Activated naive CD4-positive, alpha-beta T cell treated with anti-CD3 and anti-CD28 coated beads for 36 hours (primary cell): ENCODE data around the gene AMBRA1. TPM values are rescaled to one million over a fixed set of nuclear protein-coding genes. Genes with fewer than 3 reads are reported as not detected.

ENCODE experiments used
- CTCF ChIA-PET: fragments of 350-600 bp; sonication (Branson Sonifier 250); formaldehyde crosslinking; loops from one replicate; lab custom pipeline; 2021; ENCODE audit warnings: antibody characterized with exemption; lab: Charles Lee
- DNase-seq: peaks from one replicate; pipeline ENCODE4 v3.0.0-alpha.2; 2020
- H3K27ac Mint-ChIP-seq: one replicate; pipeline ENCODE4 v1.8.0; 2021; ENCODE audit warnings: mild to moderate bottlenecking, mixed read lengths
- H3K27me3 Mint-ChIP-seq: one replicate; pipeline ENCODE4 v1.8.0; 2021; ENCODE audit warnings: low read depth, mixed read lengths
- H3K36me3 Mint-ChIP-seq: one replicate; pipeline ENCODE4 v1.8.0; 2021; ENCODE audit warnings: low read depth, mixed read lengths
- H3K4me1 Mint-ChIP-seq: one replicate; pipeline ENCODE4 v1.8.0; 2021; ENCODE audit warnings: low read depth, mixed read lengths
- H3K4me3 Mint-ChIP-seq: one replicate; pipeline ENCODE4 v1.8.0; 2021; ENCODE audit warnings: mild to moderate bottlenecking, moderate library complexity, mixed read lengths
- H3K9me3 Mint-ChIP-seq: one replicate; pipeline ENCODE4 v1.8.0; 2021; ENCODE audit warnings: mixed read lengths
- intact Hi-C: fragments of 100-400 bp; cut with micrococcal nuclease; formaldehyde crosslinking; loops from one replicate; pipeline ENCODE4 v1.15.1; 2023
- total RNA-seq, 2 experiments: library from RNA; stranded (reverse); gene quantifications; one replicate each; pipeline ENCODE4 v1.2.3, GENCODE V29; 2021

The AMBRA1 gene
- total RNA-seq, 2 experiments from 2014 or later = 19.0 to 23.1 TPM

DNA sequence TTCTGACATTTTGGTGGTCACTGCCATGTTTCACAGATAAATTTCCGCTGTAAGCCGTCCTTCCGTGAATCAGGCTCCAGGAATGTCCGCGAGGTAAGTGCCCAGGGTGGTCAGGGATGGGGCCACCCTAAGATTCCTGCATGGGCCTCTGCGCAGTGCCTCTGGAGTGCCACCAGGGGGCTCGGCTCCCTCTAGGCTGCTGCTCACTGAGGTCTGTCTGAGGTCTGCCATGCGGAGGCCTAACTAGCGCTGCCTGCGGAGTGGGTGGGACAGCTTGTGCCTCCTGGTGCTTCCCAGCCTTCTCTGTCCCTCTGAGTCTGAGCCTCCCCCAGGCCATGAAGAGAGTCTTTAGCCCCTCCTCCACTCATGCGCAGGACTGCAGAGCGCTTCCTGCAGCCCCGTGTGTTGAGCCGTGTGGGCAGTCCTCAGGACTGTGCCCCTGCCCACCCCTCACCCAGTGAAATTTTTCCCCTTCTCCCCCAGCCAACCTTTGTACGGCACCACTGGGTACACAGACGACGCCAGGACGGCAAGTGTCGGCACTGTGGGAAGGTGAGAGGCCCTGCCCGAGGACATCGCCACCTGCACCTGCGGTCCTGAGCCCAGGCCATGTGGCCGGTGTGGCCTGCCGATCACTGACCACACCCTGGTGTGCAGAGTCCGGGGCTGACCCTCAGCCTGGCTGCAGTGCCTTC, 224.2 kb downstream of the AMBRA1 start:
- H3K27me3 Mint-ChIP-seq = no peaks in the 10 kb centered on the region
- intact Hi-C loops = no loop called here
- peak; percentile 66 for DNase-seq
- H3K4me3 Mint-ChIP-seq = no peak overlapping the region
- H3K9me3 Mint-ChIP-seq = no peaks in the 10 kb centered on the region
- H3K27ac Mint-ChIP-seq = no peak overlapping the region
- CTCF ChIA-PET = interaction anchor here (0.7 to 15.3 kb wide), 7 partner anchors 9 to 147 kb away, joined by 3 to 368 read pairs (median 4); partner anchors contain the start of gene DGKZ
- peaks cover 14% of the 10 kb centered on the region for H3K4me1 Mint-ChIP-seq
- peaks cover 15% of the 10 kb centered on the region for H3K36me3 Mint-ChIP-seq

DNA sequence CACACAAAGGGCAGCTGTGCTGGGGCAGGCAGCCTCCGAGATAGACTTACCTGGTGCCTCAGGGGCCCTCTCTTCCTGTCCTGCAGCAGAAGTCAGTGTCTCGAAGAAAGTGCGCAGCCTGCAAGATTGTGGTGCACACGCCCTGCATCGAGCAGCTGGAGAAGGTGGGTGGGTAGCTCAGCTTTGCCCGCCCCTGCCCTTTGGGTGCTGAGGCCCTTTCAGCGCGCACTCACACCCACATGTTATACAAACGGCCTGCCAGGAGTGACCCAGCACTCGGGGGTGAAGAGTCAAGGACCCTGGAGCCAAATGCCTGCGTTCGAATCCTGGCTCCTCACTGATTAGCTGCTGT, 225.9 kb downstream of the AMBRA1 start:
- Mint-ChIP-seq H3K9me3 (no peaks in the 10 kb centered on the region), H3K27ac (peak overlapping the region; percentile 80), H3K27me3 (no peaks in the 10 kb centered on the region), H3K4me1 (peaks cover 24% of the 10 kb centered on the region), H3K4me3 (no peak overlapping the region), H3K36me3 (peaks cover 14% of the 10 kb centered on the region)
- intact Hi-C loops = loop anchor here (1.0 kb wide), 4 partner anchors 16 to 170 kb away; no protein-coding TSS in a partner anchor
- CTCF ChIA-PET = interaction anchor here (0.9 to 15.3 kb wide), 9 partner anchors 9 to 129 kb away, joined by 3 to 368 read pairs (median 8); partner anchors contain the start of gene DGKZ
- no peak for DNase-seq

DNA sequence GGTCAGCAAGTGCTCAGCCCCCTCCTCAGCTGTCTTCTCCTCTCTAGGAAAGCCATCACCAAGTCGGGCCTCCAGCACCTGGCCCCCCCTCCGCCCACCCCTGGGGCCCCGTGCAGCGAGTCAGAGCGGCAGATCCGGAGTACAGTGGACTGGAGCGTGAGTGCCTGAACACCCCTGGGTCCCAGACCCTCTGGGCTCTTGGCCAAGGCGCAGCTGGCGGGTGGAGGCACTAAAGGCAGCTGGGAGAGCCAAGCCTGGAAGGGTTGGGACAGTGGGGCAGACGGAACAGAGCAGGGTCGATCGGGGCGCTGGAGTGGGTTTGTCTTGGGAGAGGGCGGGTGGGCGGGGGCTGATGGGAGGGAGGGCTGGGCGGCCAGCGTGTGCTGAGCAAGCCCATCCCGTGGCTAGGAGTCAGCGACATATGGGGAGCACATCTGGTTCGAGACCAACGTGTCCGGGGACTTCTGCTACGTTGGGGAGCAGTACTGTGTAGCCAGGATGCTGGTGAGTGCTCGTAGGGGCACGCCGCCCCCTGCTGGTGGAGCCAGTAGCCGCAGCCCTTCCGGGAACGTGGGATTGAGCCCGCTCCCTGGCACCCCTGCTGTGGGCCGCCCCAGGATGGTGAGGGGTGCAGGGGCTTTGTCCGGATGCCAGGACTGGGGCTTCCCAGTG, 226.4 kb downstream of the AMBRA1 start:
- peak; percentile 85 for DNase-seq
- Mint-ChIP-seq H3K27ac (peak overlapping the region; percentile 80), H3K4me3 (no peak overlapping the region), H3K9me3 (no peaks in the 10 kb centered on the region), H3K27me3 (no peaks in the 10 kb centered on the region), H3K36me3 (peaks cover 16% of the 10 kb centered on the region), H3K4me1 (peaks cover 29% of the 10 kb centered on the region)
- intact Hi-C loops = loop anchor here (1.0 kb wide), 4 partner anchors 15 to 171 kb away; no protein-coding TSS in a partner anchor
- CTCF ChIA-PET = interaction anchor here (0.9 to 15.3 kb wide), 12 partner anchors 9 to 128 kb away, joined by 3 to 368 read pairs (median 6); partner anchors contain the start of gene DGKZ

DNA sequence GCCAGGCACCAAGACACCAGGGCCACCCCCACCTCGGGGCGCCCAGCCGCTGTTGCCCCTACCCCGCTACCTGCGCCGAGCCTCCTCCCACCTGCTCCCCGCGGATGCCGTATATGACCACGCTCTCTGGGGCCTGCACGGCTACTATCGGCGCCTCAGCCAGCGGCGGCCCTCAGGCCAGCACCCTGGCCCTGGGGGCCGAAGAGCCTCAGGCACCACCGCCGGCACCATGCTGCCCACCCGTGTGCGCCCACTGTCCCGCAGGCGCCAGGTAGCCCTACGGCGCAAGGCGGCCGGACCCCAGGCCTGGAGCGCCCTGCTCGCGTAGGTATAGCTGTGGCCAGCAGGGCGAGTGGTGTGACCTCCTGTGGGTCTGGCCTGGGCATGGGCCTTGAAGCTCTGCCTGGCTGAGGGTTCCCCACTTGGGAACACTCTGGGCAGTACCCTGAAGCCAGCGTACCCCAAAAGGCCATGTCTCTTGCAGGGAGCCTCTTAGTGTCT, 227.1 kb downstream of the AMBRA1 start:
- H3K9me3 Mint-ChIP-seq = no peaks in the 10 kb centered on the region
- intact Hi-C loops = loop anchor here (1.0 kb wide), 4 partner anchors 14 to 172 kb away; no protein-coding TSS in a partner anchor
- H3K27ac Mint-ChIP-seq = peak overlapping the region; percentile 80
- H3K4me3 Mint-ChIP-seq = no peak overlapping the region
- H3K4me1 Mint-ChIP-seq = peaks cover 33% of the 10 kb centered on the region
- no peak for DNase-seq
- H3K27me3 Mint-ChIP-seq = no peaks in the 10 kb centered on the region
- CTCF ChIA-PET = interaction anchor here (1.0 to 15.3 kb wide), 8 partner anchors 9 to 127 kb away, joined by 4 to 368 read pairs (median 7); partner anchors contain the start of gene DGKZ
- peaks cover 16% of the 10 kb centered on the region for H3K36me3 Mint-ChIP-seq

DNA sequence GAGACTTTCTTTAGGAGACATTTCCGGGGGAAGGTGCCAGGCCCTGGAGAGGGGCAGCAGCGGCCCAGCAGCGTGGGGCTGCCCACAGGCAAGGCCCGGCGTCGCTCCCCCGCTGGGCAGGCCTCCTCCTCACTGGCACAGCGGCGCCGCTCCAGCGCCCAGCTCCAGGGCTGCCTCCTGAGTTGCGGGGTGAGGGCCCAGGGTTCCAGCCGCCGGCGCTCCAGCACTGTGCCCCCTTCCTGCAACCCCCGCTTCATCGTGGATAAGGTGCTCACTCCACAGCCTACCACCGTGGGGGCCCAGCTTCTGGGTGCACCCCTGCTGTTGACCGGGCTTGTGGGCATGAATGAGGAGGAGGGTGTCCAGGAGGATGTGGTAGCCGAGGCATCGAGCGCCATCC, 227.6 kb downstream of the AMBRA1 start:
- peaks cover 16% of the 10 kb centered on the region for H3K36me3 Mint-ChIP-seq
- no peak for DNase-seq
- no peak overlapping the region for H3K4me3 Mint-ChIP-seq
- no peak overlapping the region for H3K27ac Mint-ChIP-seq
- intact Hi-C loops = no loop called here
- peaks cover 36% of the 10 kb centered on the region for H3K4me1 Mint-ChIP-seq
- no peaks in the 10 kb centered on the region for H3K27me3 Mint-ChIP-seq
- CTCF ChIA-PET = interaction anchor here (1.0 to 15.3 kb wide), 8 partner anchors 9 to 127 kb away, joined by 4 to 368 read pairs (median 7); partner anchors contain the start of gene DGKZ
- no peaks in the 10 kb centered on the region for H3K9me3 Mint-ChIP-seq

DNA sequence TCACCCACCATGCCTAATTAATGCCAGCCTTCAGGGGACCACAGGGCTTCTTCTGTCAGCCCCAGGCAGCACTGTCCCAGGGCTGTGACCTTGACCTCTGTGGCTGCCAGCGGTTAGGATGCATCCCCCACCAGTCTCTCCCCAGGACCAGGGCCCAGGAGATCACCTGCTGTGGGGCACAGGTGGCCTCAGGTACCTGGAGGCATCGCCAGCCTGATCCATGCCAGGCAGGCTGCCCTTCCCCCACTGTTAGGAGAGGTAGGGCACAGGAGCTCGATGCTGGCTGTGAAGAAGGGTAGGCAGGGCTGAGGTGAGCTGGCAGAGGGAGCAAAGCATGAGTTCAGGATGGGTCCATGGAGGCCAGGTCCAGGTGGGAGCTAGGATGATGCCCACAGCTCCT, 229.0 kb downstream of the AMBRA1 start:
- H3K27me3 Mint-ChIP-seq = no peaks in the 10 kb centered on the region
- no peak overlapping the region for H3K4me3 Mint-ChIP-seq
- H3K36me3 Mint-ChIP-seq = peaks cover 11% of the 10 kb centered on the region
- peaks cover 48% of the 10 kb centered on the region for H3K4me1 Mint-ChIP-seq
- CTCF ChIA-PET = interaction anchor here (1.4 to 15.3 kb wide), 5 partner anchors 13 to 125 kb away, joined by 3 to 368 read pairs (median 5); partner anchors contain the start of gene DGKZ
- intact Hi-C loops = no loop called here
- peak overlapping the region; percentile 47 for H3K27ac Mint-ChIP-seq
- no peak for DNase-seq
- no peaks in the 10 kb centered on the region for H3K9me3 Mint-ChIP-seq

DNA sequence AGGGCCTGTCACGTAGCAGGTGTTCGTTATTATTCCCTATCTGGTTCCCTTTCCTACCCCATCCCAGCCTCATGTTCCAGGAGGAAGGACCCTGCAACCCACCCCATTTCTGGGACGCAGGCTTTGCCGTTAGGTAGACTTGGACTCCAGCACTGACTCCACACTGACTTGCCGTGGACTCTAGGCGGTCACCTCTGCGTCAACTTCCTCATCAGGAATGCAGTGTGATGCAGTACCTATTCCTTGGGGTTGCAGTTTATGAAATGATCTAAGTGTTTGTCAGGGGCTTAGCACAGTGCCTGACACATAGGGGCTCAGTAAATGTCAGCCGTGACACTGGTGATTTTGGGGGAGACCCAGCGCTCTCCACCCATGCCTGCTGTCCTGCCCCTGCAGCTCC, 229.8 kb downstream of the AMBRA1 start:
- H3K27ac Mint-ChIP-seq = peak overlapping the region; percentile 16
- no peaks in the 10 kb centered on the region for H3K9me3 Mint-ChIP-seq
- H3K36me3 Mint-ChIP-seq = peaks cover 8% of the 10 kb centered on the region
- intact Hi-C loops = no loop called here
- CTCF ChIA-PET = interaction anchor here (0.6 to 15.3 kb wide), 5 partner anchors 14 to 173 kb away, joined by 3 to 368 read pairs (median 5); partner anchors contain the start of gene DGKZ
- DNase-seq = no peak
- no peaks in the 10 kb centered on the region for H3K27me3 Mint-ChIP-seq
- peaks cover 49% of the 10 kb centered on the region for H3K4me1 Mint-ChIP-seq
- no peak overlapping the region for H3K4me3 Mint-ChIP-seq

DNA sequence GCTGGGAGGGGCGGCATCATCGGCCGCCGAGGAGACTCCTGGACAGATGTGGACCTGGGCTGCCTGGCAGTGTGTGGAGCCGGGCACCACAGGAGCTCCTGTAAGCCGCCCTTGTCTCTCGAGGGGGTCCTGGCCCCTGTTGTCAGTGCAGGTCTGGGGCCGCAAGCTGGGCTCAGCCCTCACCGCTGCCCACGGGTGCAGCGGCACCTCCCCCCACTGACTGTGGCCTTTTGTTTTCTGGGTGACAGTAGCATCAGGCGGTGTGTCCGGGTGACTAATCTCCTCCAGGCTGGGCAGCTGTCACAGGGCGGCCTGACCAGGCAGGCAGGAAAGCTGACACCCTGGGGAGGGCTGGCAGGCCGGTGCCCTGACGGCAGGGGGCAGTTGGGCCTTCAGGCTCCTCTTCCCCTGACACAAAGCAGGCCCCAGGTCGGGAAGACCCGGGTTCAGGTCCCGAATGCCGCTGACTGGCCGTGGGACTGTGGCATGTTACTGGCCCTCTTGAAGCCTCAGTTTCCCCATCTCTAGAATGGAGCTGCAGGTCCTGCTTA, 230.3 kb downstream of the AMBRA1 start:
- H3K36me3 Mint-ChIP-seq = peaks cover 6% of the 10 kb centered on the region

DNA sequence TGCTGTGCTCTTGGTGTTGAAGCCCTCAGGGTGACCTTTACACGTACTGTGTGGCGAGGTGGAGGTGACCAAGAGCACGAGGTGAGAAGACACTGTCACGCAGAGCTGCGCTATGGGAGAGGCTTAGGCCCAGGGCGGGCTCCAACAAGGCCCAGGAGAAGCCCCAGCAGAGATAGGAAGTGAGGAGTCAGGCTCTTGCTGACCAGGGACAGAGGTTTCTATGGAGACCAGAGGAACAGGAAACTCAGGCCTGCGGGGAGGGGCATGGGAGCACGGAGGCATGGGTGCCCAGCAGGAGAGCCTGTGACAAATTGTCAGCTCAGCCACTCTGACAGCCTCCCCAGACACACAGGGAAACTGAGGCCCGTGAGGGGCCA, 230.8 kb downstream of the AMBRA1 start:
- DNase-seq = no peak
- H3K4me1 Mint-ChIP-seq = peaks cover 52% of the 10 kb centered on the region
- peak overlapping the region; percentile 95 for H3K27ac Mint-ChIP-seq
- intact Hi-C loops = no loop called here
- H3K9me3 Mint-ChIP-seq = no peaks in the 10 kb centered on the region
- H3K36me3 Mint-ChIP-seq = peaks cover 3% of the 10 kb centered on the region
- H3K4me3 Mint-ChIP-seq = peak overlapping the region; percentile 78
- H3K27me3 Mint-ChIP-seq = no peaks in the 10 kb centered on the region
- CTCF ChIA-PET = interaction anchor here (1.0 to 15.3 kb wide), 2 partner anchors 13 to 26 kb away, joined by 3 to 368 read pairs; partner anchors contain the start of gene DGKZ

More for the DNA sequence above, 230.3 kb downstream of the AMBRA1 start:
- intact Hi-C loops = no loop called here
- CTCF ChIA-PET = interaction anchor here (0.6 to 15.3 kb wide), 3 partner anchors 14 to 174 kb away, joined by 3 to 368 read pairs (median 3); partner anchors contain the start of gene DGKZ
- no peak for DNase-seq
- Mint-ChIP-seq H3K9me3 (no peaks in the 10 kb centered on the region), H3K4me3 (no peak overlapping the region), H3K27me3 (no peaks in the 10 kb centered on the region), H3K4me1 (peaks cover 49% of the 10 kb centered on the region), H3K27ac (no peak overlapping the region)

DNA sequence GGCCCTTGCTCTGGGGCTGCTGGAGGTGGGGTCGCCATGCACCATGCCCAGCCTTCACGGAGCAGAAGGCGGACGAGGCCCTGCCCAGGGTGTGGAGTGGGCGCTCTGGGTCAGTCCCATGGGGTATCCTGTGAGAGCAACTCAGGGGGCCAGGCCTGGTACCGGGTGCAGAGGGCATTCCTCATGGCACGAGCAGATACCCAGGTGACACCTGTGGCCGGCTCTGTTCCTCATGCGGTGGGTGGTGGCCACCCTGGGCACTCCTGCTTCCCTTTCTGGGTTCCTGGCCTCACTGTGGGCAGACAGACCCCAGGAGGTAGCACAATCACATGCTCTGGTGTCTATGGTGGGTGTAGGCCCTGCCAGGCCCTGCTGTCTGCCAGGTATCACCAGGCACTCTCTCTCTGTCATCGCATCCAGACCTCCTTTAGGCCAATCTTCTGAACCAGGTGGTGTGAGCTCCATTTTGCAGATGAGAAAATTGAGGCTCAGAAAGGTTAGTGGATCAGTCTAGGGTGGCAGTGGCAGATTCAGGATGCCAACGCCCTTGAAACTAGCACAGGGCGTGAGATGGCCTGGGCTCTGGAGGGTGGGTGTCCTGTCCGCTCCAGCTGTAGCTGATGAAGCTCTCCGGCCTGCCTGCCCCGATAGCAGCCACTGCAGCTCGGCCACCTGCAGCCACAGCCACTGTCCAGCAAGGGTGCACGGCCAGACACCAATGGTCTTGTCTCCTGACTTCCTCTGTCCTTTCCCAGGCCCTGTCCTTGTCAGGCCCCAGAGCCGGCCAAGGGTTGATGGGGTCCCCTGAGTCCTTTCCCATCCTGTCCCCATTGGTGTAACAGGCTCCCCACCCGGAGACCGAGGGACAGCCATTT, 231.4 kb downstream of the AMBRA1 start:
- H3K9me3 Mint-ChIP-seq = no peaks in the 10 kb centered on the region
- peaks cover 3% of the 10 kb centered on the region for H3K36me3 Mint-ChIP-seq
- peaks cover 56% of the 10 kb centered on the region for H3K4me1 Mint-ChIP-seq
- DNase-seq = no peak
- peak overlapping the region; percentile 95 for H3K27ac Mint-ChIP-seq
- intact Hi-C loops = no loop called here
- H3K4me3 Mint-ChIP-seq = peak overlapping the region; percentile 78
- no peaks in the 10 kb centered on the region for H3K27me3 Mint-ChIP-seq
- CTCF ChIA-PET = interaction anchor here (1.3 to 15.3 kb wide), 2 partner anchors 12 to 48 kb away, joined by 10 to 368 read pairs; partner anchors contain the start of gene DGKZ
